BJ (cell line): Measurements from ENCODE around the gene TFDP2. TPM values are rescaled to one million over a fixed set of nuclear protein-coding genes. Genes with fewer than 3 reads are reported as not detected.
"Not testable (repeated sequence)": the region's sequence is repeated elsewhere in the genome, so short reads cannot be mapped to it uniquely, and the experiment has no call there.

Source experiments
- CTCF ChIA-PET: fragments of 350-600 bp; formaldehyde crosslinking; extraction: SDS; loops from one replicate; lab custom pipeline; 2021; ENCODE audit warnings: antibody characterized with exemption, inconsistent platforms; lab: Yijun Ruan, JAX
- POLR2A ChIA-PET: fragments of 300-600 bp; sonication (Branson Sonifier 250); formaldehyde crosslinking; extraction: SDS; loops from one replicate; lab custom pipeline; 2021; ENCODE audit warnings: antibody characterized with exemption; lab: Charles Lee
- DNase-seq: peaks from one replicate; pipeline ENCODE4 v3.0.0-alpha.2; 2011; ENCODE audit warnings: low read depth
- H3K27me3 ChIP-seq: 2 replicates; pipeline ENCODE4 v1.6.0; 2011; ENCODE audit warnings: low read length; ENCODE audit not compliant: control insufficient read depth, insufficient read depth
- H3K36me3 ChIP-seq: 2 replicates; pipeline ENCODE4 v1.5.1; 2011; ENCODE audit warnings: low read length; ENCODE audit not compliant: control insufficient read depth, insufficient read depth
- H3K4me3 ChIP-seq: 2 replicates; pipeline ENCODE4 v1.5.1; 2011; ENCODE audit warnings: low read depth, mild to moderate bottlenecking, control low read depth, low read length
- CTCF ChIP-seq: IDR thresholded peaks from 2 replicates; pipeline ENCODE4 v1.5.1; 2011; ENCODE audit warnings: low read depth, mild to moderate bottlenecking, control low read depth, inconsistent platforms, low read length, moderate library complexity; ENCODE audit not compliant: insufficient read depth
- polyA plus RNA-seq: library from polyadenylated mRNA; depleted of rRNA; stranded (reverse); fragments of >200 nt; gene quantifications from 2 replicates; pipeline ENCODE4 v1.2.3, GENCODE V29; 2011

Gene TFDP2
- polyA plus RNA-seq, 1 experiment, result 10.9 TPM

DNA sequence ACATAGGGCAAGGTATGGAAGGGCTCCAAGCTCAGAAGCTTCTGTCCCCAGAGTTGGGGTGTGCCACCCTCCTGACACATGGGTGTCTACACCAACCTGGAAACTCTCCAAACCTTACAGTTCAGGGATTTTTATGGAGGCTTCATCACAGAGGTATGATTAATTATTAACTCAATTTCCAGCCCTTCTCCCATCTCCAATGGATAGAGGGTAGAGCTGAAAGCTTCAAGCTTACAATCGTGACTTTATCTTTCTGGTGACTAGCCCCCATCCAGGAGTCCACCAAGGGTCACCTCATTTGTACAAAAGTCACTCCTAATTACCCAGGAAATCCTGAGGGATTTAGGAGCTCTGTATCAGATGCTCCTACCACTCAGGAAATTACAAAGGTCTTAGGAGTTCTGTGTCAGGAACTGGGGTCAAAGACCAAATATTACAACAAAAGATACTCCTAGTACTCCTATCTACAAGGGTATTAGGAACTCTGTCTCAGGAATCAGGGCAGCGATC is 62.7 kb downstream of the TFDP2 start:
- Histone ChIP-seq H3K4me3 (no peak overlapping the region), H3K27me3 (no peaks in the 10 kb centered on the region), H3K36me3 (no peaks in the 10 kb centered on the region)
- no peak for DNase-seq
- ChIA-PET CTCF (no interaction called here), POLR2A (no interaction called here)
- TF ChIP-seq CTCF, result no peak

DNA sequence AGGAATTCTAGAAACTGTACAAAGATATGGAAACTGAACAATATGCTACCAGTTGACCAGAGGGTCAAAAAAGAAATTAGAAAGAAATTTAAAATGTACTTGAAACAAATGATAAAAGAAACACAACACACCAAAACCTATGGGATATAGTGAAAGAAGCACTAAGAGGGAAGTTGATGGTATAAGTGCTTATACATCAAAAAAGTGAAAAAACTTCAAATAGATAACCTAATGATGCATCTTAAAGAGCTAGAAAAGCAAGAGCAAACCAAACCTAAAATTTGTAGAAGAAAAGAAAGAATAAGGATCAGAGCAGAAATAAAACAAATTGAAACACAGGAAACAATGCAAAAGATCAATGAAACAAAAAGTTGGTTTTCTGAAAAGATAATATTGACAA is 68.2 kb downstream of the TFDP2 start:
- no peak for TF ChIP-seq CTCF
- Histone ChIP-seq H3K27me3 (no peaks in the 10 kb centered on the region), H3K4me3 (no peak overlapping the region), H3K36me3 (no peaks in the 10 kb centered on the region)
- ChIA-PET POLR2A (no interaction called here), CTCF (no interaction called here)
- no peak for DNase-seq

DNA sequence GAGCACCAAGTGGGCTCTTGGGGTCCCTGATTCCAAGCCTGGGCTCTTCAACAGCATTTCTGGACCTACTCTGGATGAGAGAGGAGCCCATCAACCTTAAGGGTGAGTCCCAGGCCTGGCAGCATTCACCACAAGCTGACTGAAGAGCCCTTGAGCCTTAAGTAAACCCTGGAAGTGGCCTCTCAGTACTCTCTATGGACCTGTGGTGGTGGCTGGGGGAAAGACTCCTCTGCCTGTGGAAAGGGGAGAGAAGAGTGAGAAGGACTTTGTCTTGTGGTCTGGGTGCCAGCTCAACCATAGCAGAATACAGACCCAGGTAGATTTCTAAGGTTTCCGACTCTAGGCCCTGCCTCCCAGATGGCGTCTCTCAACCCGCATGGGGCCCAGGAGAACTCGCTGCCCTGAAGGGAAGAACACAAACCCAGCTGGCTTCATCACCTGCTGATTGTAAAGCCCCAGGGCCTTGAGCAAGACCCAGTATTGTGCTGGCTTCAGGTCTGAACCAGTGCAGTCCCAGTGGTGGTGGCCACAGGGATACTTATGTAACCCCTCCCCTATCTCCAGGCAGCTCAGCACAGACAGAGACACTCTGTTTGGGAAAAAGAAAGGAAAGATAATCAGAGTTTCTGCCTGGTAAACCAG is 71.4 kb downstream of the TFDP2 start:
- TF ChIP-seq CTCF, result no peak
- H3K4me3 ChIP-seq, result no peak overlapping the region
- no peaks in the 10 kb centered on the region for H3K27me3 ChIP-seq
- ChIA-PET POLR2A (no interaction called here), CTCF (no interaction called here)
- DNase-seq, result no peak
- no peaks in the 10 kb centered on the region for H3K36me3 ChIP-seq

DNA sequence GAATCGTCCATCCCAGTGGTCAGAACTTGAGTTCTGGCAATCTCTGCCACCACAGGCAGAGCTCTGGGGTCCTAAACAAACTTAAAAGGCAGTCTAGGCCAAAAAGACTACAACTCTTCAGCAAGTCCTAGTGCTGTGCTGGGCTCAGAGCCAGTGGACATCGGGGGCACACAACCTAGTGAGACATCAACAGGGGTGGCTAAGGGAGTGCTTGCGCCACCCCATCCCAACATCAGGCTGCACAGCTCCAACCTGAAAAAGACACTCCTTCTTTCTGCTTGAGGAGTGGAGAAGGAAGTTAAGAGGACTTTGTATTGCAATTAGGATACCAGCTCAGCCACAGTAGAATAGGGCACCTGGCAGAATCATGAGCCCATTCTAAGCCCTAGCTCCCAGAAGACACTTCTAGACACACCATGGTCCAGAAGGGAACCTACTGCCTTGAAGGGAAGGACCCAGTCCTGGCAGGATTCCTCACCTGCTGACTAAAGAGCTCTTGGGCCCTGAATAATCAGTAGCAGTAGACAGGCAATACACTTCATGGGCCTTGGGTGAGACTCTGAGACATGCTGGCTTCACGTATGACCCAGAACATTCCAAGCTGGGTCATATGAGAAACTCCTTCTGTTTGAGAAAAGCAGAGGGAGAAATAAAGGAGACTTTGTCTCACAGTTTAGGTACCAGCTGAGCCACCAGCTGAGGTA is 72.0 kb downstream of the TFDP2 start:
- no peak for TF ChIP-seq CTCF
- Histone ChIP-seq H3K27me3 (no peaks in the 10 kb centered on the region), H3K36me3 (no peaks in the 10 kb centered on the region), H3K4me3 (no peak overlapping the region)
- POLR2A ChIA-PET, result no interaction called here
- CTCF ChIA-PET, result interaction anchor here (1.1 to 1.3 kb wide), 2 partner anchors 10 to 14 kb away, joined by 3 read pairs; no protein-coding TSS in a partner anchor
- no peak for DNase-seq

DNA sequence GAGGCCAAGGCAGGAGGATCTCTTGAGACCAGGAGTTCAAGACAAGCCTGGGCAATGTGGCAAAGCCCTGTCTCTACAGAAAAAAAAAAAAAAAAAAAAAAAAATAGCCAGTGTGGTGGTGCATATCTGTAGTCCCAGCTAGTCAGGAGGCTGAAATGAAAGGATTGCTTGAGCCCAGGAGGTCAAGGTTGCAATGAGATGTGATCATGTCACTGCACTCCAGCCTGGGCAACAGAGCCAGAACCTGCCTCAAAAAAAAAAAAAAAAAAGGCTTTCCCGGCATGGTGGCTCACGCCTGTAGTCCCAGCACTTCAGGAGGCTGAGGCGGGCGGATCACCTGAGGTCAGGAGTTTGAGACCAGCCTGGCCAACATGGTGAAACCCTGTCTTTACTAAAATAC is 73.7 kb downstream of the TFDP2 start:
- CTCF ChIA-PET, result interaction anchor here (1.3 kb wide), 1 partner anchor 12 kb away, joined by 3 read pairs; no protein-coding TSS in a partner anchor
- POLR2A ChIA-PET, result not testable (repeated sequence)

More for the DNA sequence above, 73.7 kb downstream of the TFDP2 start:
- DNase-seq, H3K4me3 ChIP-seq, H3K27me3 ChIP-seq, H3K36me3 ChIP-seq: not testable (repeated sequence)
